SK-N-MC (cell line): Measurements from ENCODE around the gene NFIB.

Experiments used
- EZH2 ChIP-seq: fragments of 200-600 bp; sonication (generic); IDR thresholded peaks from one replicate; pipeline ENCODE4 v1.6.1; 2017; ENCODE audit warnings: antibody characterized with exemption
- FOXP2 ChIP-seq: optimal IDR thresholded peaks from 2 replicates; pipeline ENCODE3; 2011; ENCODE audit warnings: mild to moderate bottlenecking, moderate library complexity; ENCODE audit not compliant: insufficient read depth; ENCODE audit errors: extremely low read length, control extremely low read depth
- POLR2AphosphoS5 ChIP-seq: IDR thresholded peaks from 2 replicates; pipeline ENCODE4 v1.6.1; 2012; ENCODE audit warnings: mild to moderate bottlenecking, low read depth, low read length, borderline replicate concordance

- TF ChIP-seq POLR2AphosphoS5 = no peak
- TF ChIP-seq EZH2 = no peak
- TF ChIP-seq FOXP2 = no peak
Measured at GRCh38 chr9:14198841-14199455, 115.0 kb downstream of the NFIB start.
